AG04450 (cell line): Measurements from ENCODE around the gene GRM2. TPM values are rescaled to one million over a fixed set of nuclear protein-coding genes. Genes with fewer than 3 reads are reported as not detected.

Experiments used
- CTCF ChIA-PET: fragments of 300-600, 350-600 bp; formaldehyde crosslinking; extraction: SDS; loops from one replicate; lab custom pipeline; 2022; ENCODE audit warnings: antibody characterized with exemption, inconsistent platforms; lab: Charles Lee
- POLR2A ChIA-PET: fragments of 350-600 bp; formaldehyde crosslinking; extraction: SDS; loops from one replicate; lab custom pipeline; 2021; ENCODE audit warnings: antibody characterized with exemption, inconsistent platforms; lab: Yijun Ruan, JAX
- DNase-seq: peaks from one replicate; pipeline ENCODE4 v3.0.0-alpha.2; 2011; ENCODE audit warnings: low read depth, low spot score
- H3K27ac ChIP-seq: one replicate; pipeline ENCODE4 v1.5.1; 2012; ENCODE audit warnings: low read depth, low read length, control low read depth
- H3K27me3 ChIP-seq: one replicate; pipeline ENCODE4 v1.6.0; 2012; ENCODE audit warnings: low read length; ENCODE audit not compliant: control insufficient read depth, insufficient read depth
- H3K4me3 ChIP-seq: 2 replicates; pipeline ENCODE4 v1.5.1; 2011; ENCODE audit warnings: mild to moderate bottlenecking, low read depth, low read length, control low read depth
- H3K9me3 ChIP-seq: 2 replicates; pipeline ENCODE4 v1.5.1; 2012; ENCODE audit warnings: low read length; ENCODE audit not compliant: control insufficient read depth, insufficient read depth
- polyA plus RNA-seq: library from polyadenylated mRNA; depleted of rRNA; stranded (reverse); fragments of >200 nt; gene quantifications from 2 replicates; pipeline ENCODE4 v1.2.3, GENCODE V29; 2011
- TF ChIP-seq, protein P1 (sequence below): IDR thresholded peaks from 2 replicates; pipeline ENCODE4 v1.5.1; 2011; ENCODE audit warnings: low read depth, low read length, control low read depth, inconsistent platforms

GRM2 gene
- polyA plus RNA-seq, 1 experiment: not detected

DNA sequence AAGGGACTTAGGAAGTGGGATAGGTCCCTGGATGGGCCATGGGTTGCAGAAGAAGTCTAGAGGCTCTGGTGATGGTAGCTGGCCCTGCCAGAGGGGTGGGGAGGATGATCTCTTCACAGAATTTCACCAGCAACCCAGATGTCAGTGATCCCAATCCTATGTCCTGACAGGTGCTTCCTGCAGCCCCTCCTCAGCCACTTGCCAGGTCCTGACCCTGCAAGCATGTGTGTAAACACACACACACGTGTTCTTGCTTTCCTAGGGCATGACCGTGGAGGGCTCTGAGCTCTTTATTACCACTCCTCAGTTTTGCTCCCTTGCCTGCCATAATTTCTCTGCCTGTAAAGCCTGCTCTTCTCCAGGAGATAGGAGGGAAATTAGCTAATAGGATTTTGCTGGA lies 23.3 kb upstream of the GRM2 start:
- DNase-seq: no peak
- CTCF ChIA-PET: interaction anchor here (1.3 to 6.7 kb wide), 2 partner anchors 182 to 294 kb away, joined by 6 to 189 read pairs; partner anchors contain the start of gene DCAF1
- H3K27ac ChIP-seq: no peak overlapping the region
- no peaks in the 10 kb centered on the region for H3K27me3 ChIP-seq
- TF ChIP-seq, protein P1, sequence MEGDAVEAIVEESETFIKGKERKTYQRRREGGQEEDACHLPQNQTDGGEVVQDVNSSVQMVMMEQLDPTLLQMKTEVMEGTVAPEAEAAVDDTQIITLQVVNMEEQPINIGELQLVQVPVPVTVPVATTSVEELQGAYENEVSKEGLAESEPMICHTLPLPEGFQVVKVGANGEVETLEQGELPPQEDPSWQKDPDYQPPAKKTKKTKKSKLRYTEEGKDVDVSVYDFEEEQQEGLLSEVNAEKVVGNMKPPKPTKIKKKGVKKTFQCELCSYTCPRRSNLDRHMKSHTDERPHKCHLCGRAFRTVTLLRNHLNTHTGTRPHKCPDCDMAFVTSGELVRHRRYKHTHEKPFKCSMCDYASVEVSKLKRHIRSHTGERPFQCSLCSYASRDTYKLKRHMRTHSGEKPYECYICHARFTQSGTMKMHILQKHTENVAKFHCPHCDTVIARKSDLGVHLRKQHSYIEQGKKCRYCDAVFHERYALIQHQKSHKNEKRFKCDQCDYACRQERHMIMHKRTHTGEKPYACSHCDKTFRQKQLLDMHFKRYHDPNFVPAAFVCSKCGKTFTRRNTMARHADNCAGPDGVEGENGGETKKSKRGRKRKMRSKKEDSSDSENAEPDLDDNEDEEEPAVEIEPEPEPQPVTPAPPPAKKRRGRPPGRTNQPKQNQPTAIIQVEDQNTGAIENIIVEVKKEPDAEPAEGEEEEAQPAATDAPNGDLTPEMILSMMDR: no peak
- no peak overlapping the region for H3K4me3 ChIP-seq
- POLR2A ChIA-PET: no interaction called here
- no peaks in the 10 kb centered on the region for H3K9me3 ChIP-seq

DNA sequence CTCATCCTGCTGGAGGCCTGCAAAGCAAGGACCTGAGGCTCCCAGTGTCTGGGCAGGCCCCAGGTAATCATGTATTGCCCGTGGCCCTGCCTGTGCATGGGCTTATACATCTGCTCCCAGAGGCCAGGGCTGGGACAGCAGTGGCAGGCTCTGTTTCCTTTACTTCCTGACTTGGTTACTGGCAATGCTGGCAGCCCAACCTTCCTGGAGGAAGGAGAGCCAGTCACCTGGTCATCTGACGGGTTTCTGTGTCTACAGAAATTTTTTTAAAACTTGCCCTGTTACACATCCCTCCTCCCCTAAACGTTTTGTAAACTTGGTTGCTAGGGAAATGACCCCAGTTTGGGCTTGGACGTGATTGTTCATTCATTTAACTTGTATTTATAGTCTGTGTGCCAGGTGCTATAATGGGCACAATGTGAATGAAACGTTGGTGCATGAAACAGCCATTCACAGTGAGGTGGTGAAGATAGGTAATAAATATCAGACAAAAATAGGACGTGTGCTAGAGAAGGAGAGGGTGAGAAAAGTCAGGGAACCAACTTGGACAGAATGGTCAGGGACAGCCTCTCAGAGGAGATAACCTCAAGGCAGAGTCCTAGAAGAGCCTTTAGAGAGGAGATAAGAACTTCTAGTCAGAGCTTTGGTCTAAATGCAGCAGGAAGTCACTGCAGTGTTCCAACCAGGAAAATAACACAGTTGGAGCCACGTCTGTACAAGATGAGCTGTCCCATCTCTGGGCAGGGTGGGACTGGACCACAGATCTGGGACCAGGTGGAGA lies 21.7 kb upstream of the GRM2 start:
- ChIA-PET CTCF (interaction anchor here (1.5 to 6.7 kb wide), 2 partner anchors 15 to 184 kb away, joined by 4 to 189 read pairs; partner anchors contain the start of gene DCAF1), POLR2A (no interaction called here)
- TF ChIP-seq, protein P1: no peak
- no peak for DNase-seq
- H3K4me3 ChIP-seq: no peak overlapping the region
- H3K9me3 ChIP-seq: no peaks in the 10 kb centered on the region
- H3K27ac ChIP-seq: no peak overlapping the region
- H3K27me3 ChIP-seq: no peaks in the 10 kb centered on the region

DNA sequence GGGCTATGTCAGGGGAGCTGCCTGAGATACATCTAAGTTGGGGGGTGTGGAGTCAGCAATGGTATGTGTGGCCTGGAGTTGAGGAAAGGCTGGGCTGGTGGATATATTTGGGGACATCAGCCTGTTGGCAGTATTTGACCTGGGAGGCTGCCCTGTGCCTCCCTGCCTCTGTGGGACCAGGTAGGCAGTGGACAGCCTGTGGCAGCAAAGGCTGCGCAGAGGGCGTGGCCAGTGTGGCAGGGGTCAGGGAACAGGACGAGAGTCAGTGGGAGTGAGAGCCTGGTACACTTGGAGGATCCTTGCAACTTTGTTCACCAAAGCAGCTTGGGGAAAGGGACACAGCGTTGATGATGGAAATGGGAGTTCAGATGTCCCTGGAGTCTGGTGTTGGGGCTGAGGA lies 20.8 kb upstream of the GRM2 start:
- TF ChIP-seq, protein P1: no peak
- no peaks in the 10 kb centered on the region for H3K9me3 ChIP-seq
- no peak overlapping the region for H3K27ac ChIP-seq
- DNase-seq: no peak
- ChIA-PET CTCF (interaction anchor here (1.5 kb wide), 1 partner anchor 16 kb away, joined by 4 read pairs; no protein-coding TSS in a partner anchor), POLR2A (interaction anchor here (0.6 kb wide), 1 partner anchor 355 kb away, joined by 4 read pairs; no protein-coding TSS in a partner anchor)
- no peak overlapping the region for H3K4me3 ChIP-seq
- no peaks in the 10 kb centered on the region for H3K27me3 ChIP-seq

DNA sequence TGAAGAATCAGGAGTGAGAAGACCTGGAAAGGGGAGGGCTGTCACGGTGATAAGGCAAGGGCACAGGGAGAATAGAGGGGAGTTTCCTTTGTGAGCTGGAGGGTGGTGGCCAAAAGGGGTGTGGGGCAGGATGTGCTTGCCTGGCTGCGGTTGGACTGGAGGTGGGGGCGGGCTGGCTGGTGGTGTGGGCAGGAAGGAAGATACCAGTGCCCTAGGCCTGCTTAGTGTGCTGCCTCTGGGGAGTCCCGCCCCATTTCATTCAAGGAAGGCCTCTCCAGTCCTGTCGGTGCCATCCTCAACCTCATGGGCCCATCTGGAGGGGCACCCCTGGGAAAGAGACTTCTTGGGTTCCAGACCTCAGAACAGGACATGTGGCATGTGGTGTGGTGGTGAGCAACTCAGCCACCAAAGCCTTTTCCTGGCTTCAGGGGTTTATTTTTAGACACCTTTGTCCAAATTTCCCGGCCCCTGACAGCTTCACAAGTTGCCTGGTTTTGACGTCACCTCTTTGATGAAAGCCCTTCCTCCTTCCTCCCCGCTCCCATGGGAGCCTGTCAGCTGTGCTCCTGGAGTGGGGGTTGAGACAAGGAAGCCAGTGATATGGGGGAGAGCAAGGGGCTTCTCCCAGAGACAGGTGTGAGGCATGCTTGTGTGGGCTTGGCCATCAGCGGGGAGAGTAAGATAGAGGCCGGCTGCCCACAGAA lies 20.2 kb upstream of the GRM2 start:
- no peaks in the 10 kb centered on the region for H3K9me3 ChIP-seq
- DNase-seq: no peak
- ChIA-PET POLR2A (interaction anchor here (0.6 kb wide), 1 partner anchor 356 kb away, joined by 4 read pairs; no protein-coding TSS in a partner anchor), CTCF (interaction anchor here (1.5 kb wide), 3 partner anchors 17 to 185 kb away, joined by 3 to 5 read pairs (median 4); no protein-coding TSS in a partner anchor)
- no peak overlapping the region for H3K27ac ChIP-seq
- H3K27me3 ChIP-seq: no peaks in the 10 kb centered on the region
- H3K4me3 ChIP-seq: no peak overlapping the region
- TF ChIP-seq, protein P1: no peak
